ENCODE measurements around the gene PLA2G3. TPM values are rescaled to one million over a fixed set of nuclear protein-coding genes. Genes with fewer than 3 reads are reported as not detected.
"Not testable (repeated sequence)": the region's sequence is repeated elsewhere in the genome, so short reads cannot be mapped to it uniquely, and the experiment has no call there.

PLA2G3 gene
- polyA plus RNA-seq, 1 experiment, result 0.04 TPM

- DNase-seq (ENCODE audit: low read depth), result no peak
- ChIA-PET CTCF (interaction anchor here (0.6 to 1.6 kb wide), 3 partner anchors 11 to 29 kb away, joined by 3 to 5 read pairs (median 3); partner anchors contain the start of gene SELENOM), POLR2A (no interaction called here)
- Histone ChIP-seq H3K36me3 (ENCODE audit: control insufficient read depth, insufficient read depth, low read length) (no peaks in the 10 kb centered on the region), H3K27me3 (ENCODE audit: control insufficient read depth, insufficient read depth, low read length) (no peaks in the 10 kb centered on the region; the same call in 1 of the 2 replicates), H3K4me3 (ENCODE audit: low read depth, low read length) (no peak overlapping the region)
- TF ChIP-seq CTCF (IDR thresholded peaks at IDR 0.05; ENCODE audit: insufficient read depth, low read depth, low read length), result no peak
Measured at GRCh38 chr22:31119026-31119717, 21.1 kb downstream of the PLA2G3 start.

- Histone ChIP-seq H3K36me3 (ENCODE audit: control insufficient read depth, insufficient read depth, low read length) (no peaks in the 10 kb centered on the region), H3K27me3 (ENCODE audit: control insufficient read depth, insufficient read depth, low read length) (no peaks in the 10 kb centered on the region; the same call in 1 of the 2 replicates), H3K4me3 (ENCODE audit: low read depth, low read length) (no peak overlapping the region)
- CTCF ChIA-PET, result interaction anchor here (0.6 to 1.4 kb wide), 3 partner anchors 10 to 11 kb away, joined by 3 to 9 read pairs (median 5); partner anchors contain the start of gene SELENOM
- no peak for TF ChIP-seq CTCF (IDR thresholded peaks at IDR 0.05; ENCODE audit: insufficient read depth, low read depth, low read length)
- POLR2A ChIA-PET, result no interaction called here
- DNase-seq (ENCODE audit: low read depth), result no peak
Measured at GRCh38 chr22:31118046-31118820, 22.1 kb downstream of the PLA2G3 start.

- DNase-seq (ENCODE audit: low read depth); H3K36me3 ChIP-seq (ENCODE audit: control insufficient read depth, insufficient read depth, low read length); H3K27me3 ChIP-seq (ENCODE audit: control insufficient read depth, insufficient read depth, low read length); H3K4me3 ChIP-seq (ENCODE audit: low read depth, low read length); POLR2A ChIA-PET: not testable (repeated sequence)
- CTCF ChIA-PET, result interaction anchor here (0.9 to 1.3 kb wide), 2 partner anchors 24 to 36 kb away, joined by 3 to 7 read pairs; no protein-coding TSS in a partner anchor
Measured at GRCh38 chr22:31112547-31113091, 27.7 kb downstream of the PLA2G3 start.

GRCh38 chr22:31107894-31108218 is 32.5 kb downstream of the PLA2G3 start:
- ChIA-PET CTCF (interaction anchor here (0.6 to 5.7 kb wide), 44 partner anchors 8 to 502 kb away, joined by 3 to 59 read pairs (median 4); partner anchors contain the start of genes MORC2, RNF185 and TUG1), POLR2A (interaction anchor here (0.6 to 1.0 kb wide), 6 partner anchors 8 to 1482 kb away, joined by 3 to 4 read pairs (median 4); partner anchors contain the start of genes PLA2G3 and RNF185)
- H3K27me3 ChIP-seq (ENCODE audit: control insufficient read depth, insufficient read depth, low read length), result no peaks in the 10 kb centered on the region
- H3K4me3 ChIP-seq (ENCODE audit: low read depth, low read length), result peak overlapping the region; percentile 12
- peaks cover 19% of the 10 kb centered on the region for H3K36me3 ChIP-seq (ENCODE audit: control insufficient read depth, insufficient read depth, low read length)
- no peak for TF ChIP-seq CTCF (IDR thresholded peaks at IDR 0.05; ENCODE audit: insufficient read depth, low read depth, low read length)
- DNase-seq (ENCODE audit: low read depth), result no peak

GRCh38 chr22:31107178-31107893 is 33.0 kb downstream of the PLA2G3 start, which contains the start of gene SELENOM:
SELENOM (minus strand) TSS chr22:31107568; CDS start chr22:31107505, 63 bp downstream.
- Histone ChIP-seq H3K27me3 (ENCODE audit: control insufficient read depth, insufficient read depth, low read length) (no peaks in the 10 kb centered on the region), H3K4me3 (ENCODE audit: low read depth, low read length) (peak within 1 kb of the TSS; percentile 85), H3K36me3 (ENCODE audit: control insufficient read depth, insufficient read depth, low read length) (peaks cover 19% of the 10 kb centered on the region)
- peak; percentile 89 for DNase-seq (ENCODE audit: low read depth)
- ChIA-PET CTCF (interaction anchor here (0.6 to 5.7 kb wide), 56 partner anchors 8 to 501 kb away, joined by 3 to 59 read pairs (median 4); partner anchors contain the start of genes MORC2, PLA2G3, RNF185 and TUG1), POLR2A (interaction anchor here (0.6 to 1.1 kb wide), 7 partner anchors 8 to 1482 kb away, joined by 3 to 6 read pairs (median 4); partner anchors contain the start of genes PLA2G3 and RNF185)
- peak; percentile 99 for TF ChIP-seq CTCF (IDR thresholded peaks at IDR 0.05; ENCODE audit: insufficient read depth, low read depth, low read length)

Data from BJ (cell line).